Smooth muscle cell (in vitro differentiated cells): ENCODE data around the gene EFNA5. TPM values are rescaled to one million over a fixed set of nuclear protein-coding genes. Genes with fewer than 3 reads are reported as not detected.
A peak's percentile ranks its signal among the peaks of the same experiment; 100 is the strongest.

Experiments used
- DNase-seq: peaks from one replicate; lab custom pipeline; 2025; ENCODE audit not compliant: unreplicated experiment; lab: John Stamatoyannopoulos, UW
- H2AFZ ChIP-seq: fragments of 200-600 bp; sonication (generic); 2 replicates; pipeline ENCODE4 v1.6.0; 2016; ENCODE audit warnings: antibody characterized with exemption, low read depth, mild to moderate bottlenecking
- H3F3A ChIP-seq: fragments of 200-600 bp; sonication (generic); 2 replicates; pipeline ENCODE4 v1.6.0; 2017; ENCODE audit warnings: antibody characterized with exemption, low read depth
- H3K27ac ChIP-seq: fragments of 200-600 bp; sonication (generic); 2 replicates; pipeline ENCODE4 v1.5.1; 2016; ENCODE audit warnings: low read depth, mild to moderate bottlenecking
- H3K27me3 ChIP-seq: fragments of 200-600 bp; sonication (generic); 2 replicates; pipeline ENCODE4 v1.6.1; 2016; ENCODE audit warnings: low read depth, mild to moderate bottlenecking
- H3K36me3 ChIP-seq: fragments of 200-600 bp; sonication (generic); 2 replicates; pipeline ENCODE4 v1.5.1; 2016; ENCODE audit warnings: low read depth
- H3K4me1 ChIP-seq: fragments of 200-600 bp; sonication (generic); 2 replicates; pipeline ENCODE4 v1.5.1; 2016; ENCODE audit warnings: low read depth
- H3K4me2 ChIP-seq: fragments of 200-600 bp; sonication (generic); 2 replicates; pipeline ENCODE4 v1.6.0; 2016; ENCODE audit warnings: mild to moderate bottlenecking
- H3K4me3 ChIP-seq: fragments of 200-600 bp; sonication (generic); 2 replicates; pipeline ENCODE4 v1.5.1; 2016; ENCODE audit warnings: mild to moderate bottlenecking
- H3K79me2 ChIP-seq: fragments of 200-600 bp; sonication (generic); 2 replicates; pipeline ENCODE4 v1.6.0; 2016; ENCODE audit warnings: low read depth, mild to moderate bottlenecking
- H3K9ac ChIP-seq: fragments of 200-600 bp; sonication (generic); 2 replicates; pipeline ENCODE4 v1.6.0; 2016; ENCODE audit warnings: low read depth
- H3K9me3 ChIP-seq: fragments of 200-600 bp; sonication (generic); replicated peaks from 2 replicates; pipeline ENCODE4 v1.5.1; 2016; ENCODE audit warnings: low read depth
- H4K20me1 ChIP-seq: fragments of 200-600 bp; sonication (generic); 2 replicates; pipeline ENCODE4 v1.6.0; 2016; ENCODE audit warnings: low read depth
- CTCF ChIP-seq: fragments of 200-600 bp; sonication (generic); IDR thresholded peaks from 2 replicates; pipeline ENCODE4 v1.5.1; 2017; ENCODE audit warnings: borderline replicate concordance, mild to moderate bottlenecking, antibody characterized with exemption; ENCODE audit not compliant: insufficient read depth, poor library complexity, severe bottlenecking
- WGBS: methylation state at CpG from one replicate; pipeline ENCODE4 v1.1.7; 2016; ENCODE audit warnings: low lambda C conversion rate; 5-methylcytosine and 5-hydroxymethylcytosine counted together
- polyA plus RNA-seq: library from polyadenylated mRNA; unstranded; fragments of >200 nt; fragmentation: Nextera tagmentation; extraction: Ambion mirVana; gene quantifications from 2 replicates; pipeline ENCODE4 v1.2.1, GENCODE V29; 2016
- total RNA-seq: library from RNA; depleted of rRNA; stranded (reverse); fragments of >200 nt; gene quantifications from 2 replicates; pipeline ENCODE4 v1.2.3, GENCODE V29; 2014

Gene EFNA5
- total and polyA plus RNA-seq, 2 experiments from 2014 or later, result 0.32 to 8.8 TPM

GRCh38 chr5:107605596-107606125 is 65.1 kb downstream of the EFNA5 start:
- H3K27me3 ChIP-seq, result no peaks in the 10 kb centered on the region
- WGBS, result 85% methylated on average over 2 of the region's 2 CpGs
- no peaks in the 10 kb centered on the region for H3K9me3 ChIP-seq
- H3K4me2 ChIP-seq, result peak overlapping the region; percentile 71
- H3K4me3 ChIP-seq, result no peak overlapping the region
- H2AFZ ChIP-seq, result no peak overlapping the region
- no peaks in the 10 kb centered on the region for H3K36me3 ChIP-seq
- no peak for DNase-seq
- H4K20me1 ChIP-seq, result no peaks in the 10 kb centered on the region
- no peaks in the 10 kb centered on the region for H3F3A ChIP-seq
- peaks cover 51% of the 10 kb centered on the region for H3K4me1 ChIP-seq
- H3K79me2 ChIP-seq, result no peaks in the 10 kb centered on the region
- TF ChIP-seq CTCF, result no peak
- H3K9ac ChIP-seq, result no peak overlapping the region
- H3K27ac ChIP-seq, result no peak overlapping the region

GRCh38 chr5:107604990-107605389 is 65.7 kb downstream of the EFNA5 start:
- Histone ChIP-seq H3K9me3 (no peaks in the 10 kb centered on the region), H3K4me1 (peaks cover 51% of the 10 kb centered on the region), H3K9ac (no peak overlapping the region), H3K36me3 (no peaks in the 10 kb centered on the region), H2AFZ (no peak overlapping the region), H3K4me2 (peak overlapping the region; percentile 71), H4K20me1 (no peaks in the 10 kb centered on the region), H3K27me3 (no peaks in the 10 kb centered on the region), H3F3A (no peaks in the 10 kb centered on the region), H3K27ac (no peak overlapping the region), H3K79me2 (no peaks in the 10 kb centered on the region), H3K4me3 (no peak overlapping the region)
- 37% methylated on average over 3 of the region's 3 CpGs for WGBS
- DNase-seq, result no peak
- TF ChIP-seq CTCF, result no peak

GRCh38 chr5:107604146-107604910 is 66.4 kb downstream of the EFNA5 start:
- no peak for TF ChIP-seq CTCF
- Histone ChIP-seq H3K27ac (no peak overlapping the region), H3K4me3 (no peak overlapping the region), H3F3A (no peaks in the 10 kb centered on the region), H3K27me3 (no peaks in the 10 kb centered on the region), H3K36me3 (no peaks in the 10 kb centered on the region), H3K4me1 (peaks cover 51% of the 10 kb centered on the region), H3K4me2 (peak overlapping the region; percentile 71), H3K9ac (no peak overlapping the region), H3K9me3 (no peaks in the 10 kb centered on the region), H3K79me2 (no peaks in the 10 kb centered on the region), H2AFZ (no peak overlapping the region), H4K20me1 (no peaks in the 10 kb centered on the region)
- no peak for DNase-seq
- 93% methylated on average over 10 of the region's 10 CpGs for WGBS
